Right lobe of liver (tissue), 4 donors: ENCODE measurements around the gene NSMF.

Experiments
- POLR2A ChIP-seq: fragments of 450-650 bp; IDR thresholded peaks from one replicate; pipeline ENCODE4 v1.6.1; 2017; ENCODE audit warnings: antibody characterized with exemption, mild to moderate bottlenecking
- TF ChIP-seq, protein P1 (sequence below), 4 donors: fragments of 200-600 bp in 3 of 4; fragments of 450-650 bp in 1 of 4; IDR thresholded peaks; one replicate each; pipeline versions ENCODE4 v1.5.1 to v1.8.0; 2016 to 2022; ENCODE audit warnings: antibody characterized with exemption in 4 of 4, mild to moderate bottlenecking in 2 of 4
- donor health status: DM: no; HTN: no; CAD: no.
- donor health status: DM: no; HTN: no; CAD: no.
- donor health status: DM: no; HTN: yes; CAD: no.

DNA sequence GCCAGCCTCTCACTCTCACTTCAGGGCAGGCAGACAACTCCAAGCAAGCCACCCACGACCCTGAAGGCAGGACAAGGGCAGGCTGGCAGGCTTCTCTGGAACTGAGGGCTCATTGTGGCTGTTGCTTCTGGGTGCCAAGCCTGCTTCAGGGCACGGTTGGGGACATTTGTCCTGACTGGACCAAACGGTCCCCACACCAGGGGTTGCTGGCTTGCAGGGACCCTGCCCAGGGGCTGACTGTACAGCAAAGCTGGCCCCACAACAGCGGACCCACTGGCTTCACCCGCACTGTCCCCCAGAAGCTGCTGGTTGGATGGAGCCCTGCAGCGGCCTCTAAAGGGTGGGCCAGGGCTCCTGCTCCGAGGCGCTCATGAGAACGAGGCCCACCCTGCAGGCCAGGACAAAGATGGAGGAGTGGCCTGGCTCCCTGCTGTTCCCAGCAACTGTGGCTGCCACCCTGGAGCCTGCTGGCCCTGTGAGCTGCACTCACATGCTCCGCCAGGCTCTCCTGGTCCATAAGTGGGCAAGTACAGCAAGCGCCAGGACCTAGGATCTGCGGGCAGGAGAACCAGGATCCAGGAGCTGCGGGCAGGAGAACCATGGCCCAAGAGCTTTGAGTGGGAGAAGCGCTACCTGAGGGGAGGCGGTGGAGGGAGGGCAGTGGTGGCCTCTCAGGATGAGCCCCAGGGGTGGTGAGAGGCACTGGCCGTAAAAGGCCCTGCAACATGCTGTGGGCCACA lies 34.4 kb upstream of the NSMF start:
- TF ChIP-seq, protein P1, sequence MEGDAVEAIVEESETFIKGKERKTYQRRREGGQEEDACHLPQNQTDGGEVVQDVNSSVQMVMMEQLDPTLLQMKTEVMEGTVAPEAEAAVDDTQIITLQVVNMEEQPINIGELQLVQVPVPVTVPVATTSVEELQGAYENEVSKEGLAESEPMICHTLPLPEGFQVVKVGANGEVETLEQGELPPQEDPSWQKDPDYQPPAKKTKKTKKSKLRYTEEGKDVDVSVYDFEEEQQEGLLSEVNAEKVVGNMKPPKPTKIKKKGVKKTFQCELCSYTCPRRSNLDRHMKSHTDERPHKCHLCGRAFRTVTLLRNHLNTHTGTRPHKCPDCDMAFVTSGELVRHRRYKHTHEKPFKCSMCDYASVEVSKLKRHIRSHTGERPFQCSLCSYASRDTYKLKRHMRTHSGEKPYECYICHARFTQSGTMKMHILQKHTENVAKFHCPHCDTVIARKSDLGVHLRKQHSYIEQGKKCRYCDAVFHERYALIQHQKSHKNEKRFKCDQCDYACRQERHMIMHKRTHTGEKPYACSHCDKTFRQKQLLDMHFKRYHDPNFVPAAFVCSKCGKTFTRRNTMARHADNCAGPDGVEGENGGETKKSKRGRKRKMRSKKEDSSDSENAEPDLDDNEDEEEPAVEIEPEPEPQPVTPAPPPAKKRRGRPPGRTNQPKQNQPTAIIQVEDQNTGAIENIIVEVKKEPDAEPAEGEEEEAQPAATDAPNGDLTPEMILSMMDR (IDR thresholded peaks at IDR 0.05): no peak
- TF ChIP-seq POLR2A: no peak
